Kidney glomerular epithelial cell (primary cell): ENCODE data around the gene FIGNL1.
"Not testable (repeated sequence)": the region's sequence is repeated elsewhere in the genome, so short reads cannot be mapped to it uniquely, and the experiment has no call there.

Source experiments
- DNase-seq: peaks from one replicate; lab custom pipeline; 2025; lab: John Stamatoyannopoulos, UW

The FIGNL1 gene

DNA sequence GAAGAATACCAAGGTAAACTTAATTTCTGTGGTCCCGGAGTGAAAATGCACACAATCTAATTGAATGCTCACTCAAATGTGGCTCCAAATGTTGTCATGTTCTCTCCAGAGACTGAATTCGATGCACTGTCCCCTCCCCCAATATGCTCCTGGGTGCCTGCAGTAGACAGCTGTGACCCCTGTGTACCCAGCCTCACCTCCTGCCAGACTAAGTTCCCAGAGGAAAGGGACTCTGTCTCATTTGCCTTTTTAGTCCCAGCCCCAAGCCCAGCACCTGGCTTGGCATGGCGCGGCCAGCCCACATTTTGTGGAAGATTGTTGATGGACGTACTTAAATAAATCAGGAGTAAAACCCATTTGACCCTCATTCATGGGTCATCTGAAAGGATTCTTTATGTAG, 21.8 kb upstream of the FIGNL1 start:
- DNase-seq = no peak

DNA sequence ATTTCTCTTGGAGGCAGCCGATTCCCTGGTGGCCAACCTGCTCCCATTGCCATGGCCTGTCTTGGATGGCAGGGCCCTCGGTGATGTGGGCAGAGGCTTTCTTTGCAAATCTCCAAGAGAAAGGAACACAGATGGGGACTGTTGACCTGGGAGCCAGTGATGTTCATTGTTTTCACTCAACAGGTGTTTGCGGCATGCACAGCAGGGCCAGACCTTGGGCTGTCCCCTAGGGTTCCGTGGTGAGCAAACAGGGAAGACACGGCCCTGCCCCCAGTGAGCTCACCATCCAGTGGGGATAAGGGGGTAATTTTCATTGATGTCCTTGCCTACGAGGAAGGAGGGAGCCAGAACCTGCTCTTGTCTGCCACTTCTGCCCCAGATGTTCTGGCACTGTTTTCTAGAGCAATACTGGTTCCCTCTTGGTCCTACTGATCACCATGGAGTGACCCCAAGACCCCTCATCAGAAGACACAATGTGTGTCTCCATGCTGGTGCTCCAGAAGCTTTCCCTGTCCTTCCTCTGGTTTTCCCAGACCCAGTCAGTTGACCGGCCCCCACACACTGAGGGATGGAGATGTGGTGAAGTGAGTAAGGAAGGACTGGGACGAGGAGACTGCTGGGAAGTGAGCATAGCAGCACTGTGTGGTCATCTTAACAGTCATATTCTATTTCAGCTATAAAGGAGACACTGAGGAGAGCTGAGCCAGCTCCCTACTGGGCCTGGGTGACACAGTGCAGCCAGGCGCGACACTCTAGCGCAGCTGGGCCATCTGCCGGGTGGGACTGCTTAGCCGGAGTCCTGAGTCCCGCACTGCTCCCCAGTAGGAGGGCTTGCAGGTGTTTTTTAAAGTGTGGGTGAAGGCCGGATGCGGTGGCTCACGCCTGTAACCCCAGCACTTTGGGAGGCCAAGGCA, 20.4 kb upstream of the FIGNL1 start:
- no peak for DNase-seq

DNA sequence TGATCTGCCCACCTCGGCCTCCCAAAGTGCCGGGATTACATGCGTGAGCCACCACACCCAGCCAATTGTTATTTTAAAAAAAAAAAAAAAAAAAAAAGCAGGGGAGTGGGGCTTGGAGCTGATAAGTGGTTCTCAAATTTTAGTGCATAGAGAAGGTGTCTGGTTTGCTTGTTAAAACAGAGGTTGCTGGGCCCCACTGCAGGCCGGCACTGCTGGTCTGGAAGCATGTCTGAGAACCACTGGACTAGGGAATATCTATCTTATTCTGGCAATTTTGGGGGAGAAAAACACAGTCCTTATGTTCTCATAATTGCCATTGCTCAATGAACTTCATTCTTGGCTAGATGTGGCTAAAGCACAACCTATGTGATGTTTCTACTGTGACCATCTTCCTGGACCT, 19.0 kb upstream of the FIGNL1 start:
- DNase-seq = no peak

DNA sequence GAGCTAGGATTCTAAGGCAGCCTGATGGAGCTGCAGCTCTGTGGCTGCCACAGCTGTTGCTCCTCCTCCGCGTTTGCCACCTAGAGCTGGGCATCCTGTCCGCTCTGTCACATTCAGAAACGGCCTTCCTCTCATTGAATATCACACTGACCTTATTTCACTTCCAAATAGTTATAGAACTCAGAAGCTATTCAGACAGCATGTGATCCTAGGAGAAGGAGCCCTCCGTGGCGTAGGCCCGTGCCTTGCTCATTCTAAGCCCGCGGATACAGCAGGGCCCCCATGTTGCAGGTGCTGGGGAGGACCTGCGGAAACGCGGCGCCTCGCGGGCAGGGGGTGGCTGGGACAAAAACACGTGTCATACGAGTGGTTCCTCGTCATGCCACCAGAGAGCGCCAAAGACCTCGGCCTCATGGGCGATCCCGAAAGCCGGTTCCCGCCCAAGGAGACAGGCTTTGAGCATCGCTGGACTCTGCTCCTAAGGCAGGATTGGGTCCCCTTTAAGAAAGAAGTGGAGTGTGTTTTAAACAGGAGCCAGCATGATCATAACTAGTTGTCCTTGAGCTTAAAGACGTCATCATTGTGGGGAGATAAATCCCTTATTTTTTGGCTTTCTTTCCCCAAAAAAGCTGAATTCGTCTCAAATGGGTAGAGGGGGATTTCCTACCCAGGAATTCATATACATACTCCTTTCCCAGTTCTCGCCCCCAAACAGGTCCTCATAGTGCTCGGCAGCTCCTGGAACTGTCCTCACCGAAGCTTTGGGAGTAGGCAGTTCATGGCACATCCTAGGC, 17.9 kb upstream of the FIGNL1 start:
- peak; percentile 37 for DNase-seq

DNA sequence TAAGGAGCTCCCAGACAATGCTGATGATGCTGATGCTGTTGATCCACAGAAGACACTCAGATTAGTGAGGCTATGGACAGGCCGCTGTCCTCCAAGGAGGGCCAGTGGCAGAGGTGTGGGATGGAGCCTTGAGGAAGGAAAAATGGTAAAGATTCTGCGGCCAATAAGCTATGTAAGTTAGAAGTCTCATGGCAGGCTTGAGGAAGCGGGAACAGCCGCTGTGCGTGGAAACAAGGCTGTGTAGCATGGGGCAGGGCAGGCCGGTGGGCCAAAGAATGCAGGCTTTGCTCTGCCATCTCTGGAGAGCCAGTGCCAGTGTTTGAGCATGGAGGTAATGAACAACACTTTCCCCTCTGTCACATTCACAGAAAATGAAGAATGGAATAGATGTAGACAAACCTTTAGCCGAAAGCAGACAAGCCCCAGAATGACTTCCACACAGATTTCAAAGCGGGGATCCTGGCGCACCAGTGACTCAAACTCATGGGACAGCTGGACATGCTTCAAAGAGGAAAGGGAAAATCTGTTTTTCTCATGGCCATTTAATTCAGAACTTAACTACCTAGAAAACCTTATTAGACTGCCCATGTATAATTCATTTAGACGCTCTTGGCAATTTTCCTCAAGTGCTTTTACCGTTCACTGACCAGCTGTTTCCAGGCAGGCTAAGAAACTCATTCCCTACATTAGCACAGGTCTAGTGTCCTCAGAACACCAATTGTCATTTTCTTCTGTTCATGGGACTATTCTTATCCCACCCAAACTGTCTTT, 16.9 kb upstream of the FIGNL1 start:
- DNase-seq = no peak

DNA sequence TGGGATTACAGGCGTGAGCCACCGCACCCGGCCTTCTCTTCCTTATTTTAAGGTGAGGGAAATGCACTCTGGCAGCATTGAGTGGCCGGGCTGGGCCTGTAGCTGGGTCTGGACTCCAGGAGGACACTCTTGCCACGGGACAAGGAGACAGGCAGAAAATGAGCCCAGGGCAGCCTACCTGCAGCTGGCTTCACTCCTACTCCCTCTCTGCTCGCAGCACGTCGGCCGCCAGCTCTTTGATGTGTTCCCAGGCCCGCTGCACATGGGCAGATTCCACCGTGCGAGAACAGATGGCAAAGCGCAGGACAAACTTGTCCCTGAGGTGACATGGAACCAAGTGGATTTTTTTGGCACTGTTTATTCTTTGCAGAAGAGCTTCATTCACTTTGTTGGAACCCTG, 12.9 kb upstream of the FIGNL1 start:
- DNase-seq = no peak

DNA sequence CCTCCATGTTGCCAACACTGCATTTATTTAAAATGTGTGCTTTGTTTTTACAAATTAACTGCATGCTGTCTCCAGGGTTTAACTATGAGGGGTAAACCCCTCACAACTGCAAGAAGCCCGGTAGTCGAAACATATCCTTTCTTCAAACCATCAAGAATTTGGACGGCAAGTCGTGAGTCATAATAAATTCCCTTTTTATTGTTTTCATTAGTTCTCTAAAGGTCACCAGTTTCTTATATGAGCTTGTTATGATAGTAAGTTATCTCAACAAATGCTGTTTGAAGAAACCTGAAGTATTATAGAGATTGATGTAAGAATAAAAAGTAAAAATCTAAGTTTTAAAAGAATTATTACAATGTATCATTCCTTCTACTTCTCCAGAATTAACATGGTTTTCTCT, 12.2 kb upstream of the FIGNL1 start:
- DNase-seq = no peak

DNA sequence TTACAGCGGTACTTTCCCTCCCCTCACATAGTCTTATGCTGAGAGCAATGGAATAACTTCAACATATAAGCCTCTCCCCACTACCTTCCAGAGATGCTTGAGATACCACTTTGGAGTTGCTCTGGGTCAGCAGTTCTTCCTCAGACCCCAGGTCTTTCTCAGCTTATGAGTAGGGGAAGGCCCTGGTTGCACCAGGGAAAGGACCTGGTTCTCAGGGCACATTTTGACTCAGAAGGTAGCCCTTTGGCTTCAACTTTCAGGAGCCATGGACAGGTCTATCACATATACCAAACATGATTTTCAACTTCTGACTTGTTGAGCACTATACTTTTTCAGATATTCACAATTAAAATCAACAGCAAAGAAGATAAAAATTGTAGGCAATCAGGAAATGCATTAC, 11.5 kb upstream of the FIGNL1 start:
- DNase-seq = no peak

DNA sequence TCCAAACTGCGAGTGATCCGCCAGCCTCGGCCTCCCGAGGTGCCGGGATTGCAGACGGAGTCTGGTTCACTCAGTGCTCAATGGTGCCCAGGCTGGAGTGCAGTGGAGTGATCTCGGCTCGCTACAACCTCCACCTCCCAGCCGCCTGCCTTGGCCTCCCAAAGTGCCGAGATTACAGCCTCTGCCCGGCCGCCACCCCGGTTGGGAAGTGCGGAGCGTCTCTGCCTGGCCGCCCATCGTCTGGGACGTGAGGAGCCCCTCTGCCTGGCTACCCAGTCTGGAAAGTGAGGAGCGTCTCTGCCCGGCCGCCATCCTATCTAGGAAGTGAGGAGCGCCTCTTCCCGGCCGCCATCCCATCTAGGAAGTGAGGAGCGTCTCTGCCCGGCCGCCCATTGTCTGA, 9.0 kb upstream of the FIGNL1 start:
- not testable (repeated sequence) for DNase-seq

DNA sequence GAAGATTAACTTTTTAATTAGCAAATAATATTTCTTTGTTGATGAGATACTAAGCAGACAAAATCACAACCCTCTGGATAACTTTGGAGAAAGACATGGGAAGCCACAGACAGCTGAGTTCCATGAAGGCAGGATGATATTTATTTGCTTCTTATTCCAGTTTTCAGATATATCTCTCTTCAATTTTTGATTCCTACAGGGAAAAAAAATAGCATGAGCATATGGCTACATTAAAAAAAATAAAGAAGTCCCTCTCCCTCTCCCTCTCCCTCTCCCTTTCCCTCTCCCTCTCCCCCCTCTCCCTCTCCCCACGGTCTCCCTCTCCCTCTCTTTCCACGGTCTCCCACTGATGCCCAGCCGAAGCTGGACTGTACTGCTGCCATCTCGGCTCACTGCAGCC, 8.5 kb upstream of the FIGNL1 start:
- DNase-seq = not testable (repeated sequence)

DNA sequence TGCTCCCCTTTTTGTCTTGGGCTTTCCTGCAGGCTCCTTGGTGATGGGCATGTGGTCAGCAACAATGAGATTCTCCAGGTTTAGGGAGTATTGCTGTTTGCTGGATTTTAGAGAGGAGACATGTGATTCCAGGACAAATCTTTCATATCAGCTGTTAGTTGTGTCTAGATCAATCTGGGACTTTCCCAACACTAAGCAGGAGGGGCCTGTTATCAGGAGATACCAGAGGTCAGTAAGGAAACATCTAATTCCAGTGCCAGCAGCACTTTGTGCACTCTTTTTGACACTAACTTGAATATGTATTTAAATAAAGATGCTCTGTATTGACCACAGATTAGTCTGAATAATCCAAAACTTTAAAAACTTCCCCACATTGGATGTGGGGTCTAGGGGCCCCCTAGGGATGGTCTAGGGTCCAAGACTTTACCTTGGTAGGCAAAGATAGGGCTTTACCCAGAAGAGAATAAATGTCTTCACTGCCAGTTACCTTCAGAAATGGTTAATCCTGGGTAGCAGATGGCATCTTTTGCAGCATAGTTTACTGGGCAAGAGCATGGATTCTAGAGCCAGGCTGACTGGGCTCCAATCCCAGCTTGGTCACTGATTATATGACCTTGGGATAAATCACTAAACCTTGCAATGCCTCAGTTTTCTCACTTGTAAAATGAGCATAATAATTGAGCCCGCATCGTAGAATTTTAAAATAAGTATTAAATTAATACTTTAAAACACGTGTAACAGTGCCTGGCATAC, 6.4 kb upstream of the FIGNL1 start:
- DNase-seq = no peak

DNA sequence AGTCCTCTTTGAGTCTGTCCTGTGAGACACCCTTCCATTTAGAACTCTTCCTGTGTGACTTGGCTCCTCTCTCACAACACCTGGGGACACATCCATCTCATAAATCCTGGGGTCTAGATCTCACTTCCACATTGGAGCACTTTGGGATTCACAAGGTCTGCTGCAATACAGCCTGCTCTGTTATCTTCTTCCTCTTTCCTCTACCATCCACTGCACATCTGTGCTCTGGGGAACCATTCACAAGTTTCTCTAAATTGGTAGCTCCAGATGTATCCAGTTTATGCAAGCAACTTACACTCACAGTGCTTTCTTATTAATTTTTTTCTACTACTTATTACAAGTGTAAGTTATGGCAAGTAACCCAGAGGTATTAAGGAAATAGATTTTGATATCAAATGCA, 5.5 kb upstream of the FIGNL1 start:
- no peak for DNase-seq

DNA sequence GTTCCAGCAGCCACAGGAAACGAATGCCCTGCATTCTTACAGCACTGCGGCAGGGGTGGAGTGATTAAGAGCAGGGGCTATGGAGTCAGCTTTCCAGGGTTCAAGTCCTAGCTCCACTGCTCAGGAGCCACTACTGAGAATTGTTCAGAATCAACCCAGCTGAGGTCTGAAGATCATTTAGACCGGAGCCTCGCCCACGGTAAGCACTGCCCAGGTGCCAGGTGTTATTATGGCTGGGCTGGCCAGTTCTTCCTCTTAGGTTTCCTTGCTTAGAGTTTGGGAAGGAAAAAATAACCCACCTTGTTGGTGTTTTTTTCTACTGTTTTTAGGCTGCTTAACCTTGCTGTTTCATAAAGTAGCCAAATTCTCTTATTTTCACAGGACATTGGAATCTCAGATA, 4.8 kb upstream of the FIGNL1 start:
- no peak for DNase-seq

DNA sequence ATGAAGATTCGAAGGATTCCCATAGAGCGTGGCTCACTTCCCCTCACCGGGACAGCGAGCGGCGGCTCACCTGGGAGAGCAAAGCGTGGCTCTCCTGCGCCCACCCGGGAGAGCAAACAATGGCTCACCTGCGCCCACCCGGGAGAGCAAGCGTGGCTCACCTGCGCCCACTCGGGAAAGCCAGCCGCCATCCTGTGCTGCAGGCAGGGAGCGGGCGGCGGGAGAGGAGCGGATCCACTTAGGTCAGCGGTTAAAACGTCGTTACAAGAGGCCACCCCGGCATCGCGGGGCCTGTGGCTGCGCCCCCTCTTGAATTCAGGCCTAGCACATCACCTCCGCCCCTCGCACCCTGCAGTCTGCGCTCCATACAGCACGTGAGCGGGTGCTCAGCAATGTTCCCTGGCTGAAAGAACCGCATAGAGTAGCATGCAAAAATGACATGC, 461 bp upstream of the FIGNL1 start:
- no peak for DNase-seq

DNA sequence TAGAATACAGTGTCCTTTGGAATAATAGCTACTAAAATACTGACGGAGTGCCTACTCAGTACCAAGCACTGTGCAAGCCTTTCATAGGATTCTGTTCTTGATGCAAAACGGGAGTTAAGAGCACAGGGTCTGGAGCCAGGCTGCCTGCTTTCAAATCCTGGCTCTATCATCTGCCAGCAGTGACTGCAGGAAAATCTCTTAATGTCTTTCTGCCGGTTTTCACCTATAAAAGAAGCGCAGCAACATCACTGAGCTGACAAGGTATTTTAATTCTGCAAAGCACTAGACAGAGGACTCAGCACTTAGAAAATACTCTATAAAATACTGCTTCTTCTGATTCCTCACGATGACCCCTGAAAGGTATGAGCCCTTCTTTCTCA, 659 bp downstream of the FIGNL1 start:
- peak; percentile 56 for DNase-seq

DNA sequence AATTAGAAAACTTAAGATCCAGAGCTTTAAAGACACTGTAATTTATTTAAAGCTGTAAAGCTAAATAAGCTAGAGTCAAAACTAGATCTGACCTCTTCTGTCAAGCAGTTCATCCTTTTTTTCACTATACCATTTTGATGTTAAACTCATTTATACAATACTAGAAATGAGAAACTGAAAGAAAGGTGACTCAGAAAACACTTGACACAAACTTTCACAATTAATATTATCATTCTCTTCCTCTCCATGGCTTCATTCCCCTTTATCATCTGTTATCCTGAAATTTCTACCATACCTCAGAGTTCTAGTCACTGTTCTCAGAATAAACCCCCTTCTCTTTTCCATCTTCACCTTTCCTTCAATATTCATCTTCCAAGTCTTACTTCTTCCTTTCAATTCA, 1.3 kb downstream of the FIGNL1 start:
- DNase-seq = no peak

DNA sequence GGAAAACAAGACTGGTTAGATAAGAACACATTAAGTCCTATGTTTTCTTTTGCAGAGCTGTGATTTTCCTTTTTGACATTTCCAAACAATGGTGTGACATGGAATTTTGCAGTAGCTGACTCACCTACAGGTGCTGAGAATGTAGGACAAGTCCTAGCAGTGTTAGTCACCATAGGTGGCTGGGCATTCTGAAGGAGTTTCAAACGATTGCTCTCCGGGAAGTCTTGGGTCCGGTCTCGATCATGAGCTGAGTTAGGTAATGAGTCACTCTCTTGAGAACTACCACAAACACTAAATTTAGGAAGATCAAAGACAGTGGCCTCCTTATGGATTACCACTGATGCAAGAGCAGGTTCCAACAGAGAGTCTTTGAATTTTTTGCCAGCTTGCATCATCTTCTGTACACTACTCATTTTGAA, 3.6 kb downstream of the FIGNL1 start:
- DNase-seq = peak; percentile 77

DNA sequence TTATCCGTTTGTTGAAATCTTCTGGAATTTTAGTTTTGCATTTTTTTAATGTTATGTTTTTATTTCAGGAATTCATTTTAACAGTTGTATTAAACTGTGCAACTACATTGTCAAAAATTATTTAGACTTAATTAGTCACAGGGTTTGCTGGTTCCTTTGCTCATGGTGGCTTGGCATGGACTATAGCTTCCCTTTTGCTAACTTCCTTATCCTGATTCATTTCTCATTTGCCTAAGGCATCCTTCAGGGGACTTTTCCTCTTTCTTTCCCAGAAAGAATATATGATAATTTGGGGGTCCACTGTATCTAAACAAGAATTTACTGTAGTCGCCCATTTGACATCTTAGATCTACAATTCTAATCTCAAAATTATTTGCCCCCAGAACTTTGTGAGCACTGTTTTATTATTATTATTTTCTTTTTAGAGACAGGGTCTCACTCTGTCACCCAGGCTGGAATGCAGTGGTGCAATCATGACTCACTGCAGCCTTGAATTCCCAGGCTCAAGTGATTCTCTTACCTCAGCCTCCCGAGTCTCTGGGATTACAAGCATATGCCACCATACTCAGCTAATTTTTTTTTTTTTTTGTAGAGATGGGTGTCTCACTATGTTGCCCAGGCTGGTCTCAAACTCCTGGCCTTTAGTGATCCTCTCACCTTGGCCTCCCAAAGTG, 13.9 kb downstream of the FIGNL1 start:
- DNase-seq = peak; percentile 18

DNA sequence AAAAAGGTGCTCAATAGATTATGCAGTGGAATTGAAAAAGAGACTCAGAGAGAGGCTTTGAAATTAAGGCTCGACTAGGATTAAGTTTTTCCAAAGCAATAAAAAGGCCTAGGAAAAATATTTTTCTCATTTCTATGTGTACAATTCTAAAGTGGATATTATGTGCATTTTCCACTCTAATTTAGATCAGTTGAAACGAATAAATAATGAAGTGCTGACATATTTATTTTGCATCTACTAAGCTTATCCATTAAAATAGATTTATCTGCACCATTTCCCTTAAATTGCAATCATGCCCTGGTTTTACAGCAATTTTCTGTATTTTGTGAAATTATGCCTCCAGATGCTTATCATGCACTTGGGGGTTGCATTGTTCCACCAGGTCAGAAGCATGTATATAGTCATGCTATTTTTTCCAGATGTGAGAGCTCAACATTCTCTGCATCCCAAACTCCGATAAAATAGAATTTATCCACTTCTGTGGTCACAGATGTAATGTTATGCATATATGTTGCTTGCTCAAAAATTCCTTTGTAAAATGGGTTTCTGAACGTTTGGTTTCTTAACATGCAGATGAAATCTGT, 18.3 kb downstream of the FIGNL1 start:
- DNase-seq = no peak

DNA sequence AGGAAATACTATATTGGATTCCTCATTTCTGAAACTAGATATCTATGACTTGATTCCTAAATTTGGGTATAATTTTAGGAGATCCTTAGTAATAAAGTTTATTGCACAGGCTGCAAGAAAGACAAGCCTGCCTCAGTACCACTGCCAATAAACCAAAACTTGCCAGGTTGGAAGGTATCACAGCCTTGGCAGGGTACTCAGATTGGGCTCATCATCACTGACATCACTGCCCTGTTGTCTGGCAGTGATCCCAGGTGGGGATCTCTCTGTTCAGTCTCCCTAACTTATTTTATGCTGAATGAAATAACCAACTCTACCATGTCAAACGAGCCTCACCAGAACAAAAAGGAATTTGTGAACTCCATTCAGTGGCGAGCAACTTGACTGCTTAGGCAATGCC, 18.8 kb downstream of the FIGNL1 start:
- DNase-seq = no peak

DNA sequence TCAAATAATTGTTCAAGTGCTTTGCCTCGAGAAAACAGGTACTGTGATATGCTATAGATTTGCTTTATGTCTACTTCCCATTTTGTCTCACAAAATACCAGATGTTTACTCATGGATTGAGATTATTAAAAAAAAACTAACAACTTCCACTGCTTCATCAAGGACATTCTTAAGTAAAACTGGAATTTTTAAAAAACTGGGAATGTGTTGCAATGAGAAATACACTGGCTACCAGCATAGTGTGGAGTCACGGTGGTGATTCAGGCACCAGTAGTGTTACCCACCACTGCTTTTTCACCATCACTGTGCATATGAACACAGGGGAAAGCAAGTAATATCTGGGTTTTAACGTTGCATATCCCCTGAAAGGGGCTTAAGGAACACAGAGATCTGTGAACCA, 21.2 kb downstream of the FIGNL1 start:
- DNase-seq = no peak
